Measurements from ENCODE around the gene GALNT16.

DNA sequence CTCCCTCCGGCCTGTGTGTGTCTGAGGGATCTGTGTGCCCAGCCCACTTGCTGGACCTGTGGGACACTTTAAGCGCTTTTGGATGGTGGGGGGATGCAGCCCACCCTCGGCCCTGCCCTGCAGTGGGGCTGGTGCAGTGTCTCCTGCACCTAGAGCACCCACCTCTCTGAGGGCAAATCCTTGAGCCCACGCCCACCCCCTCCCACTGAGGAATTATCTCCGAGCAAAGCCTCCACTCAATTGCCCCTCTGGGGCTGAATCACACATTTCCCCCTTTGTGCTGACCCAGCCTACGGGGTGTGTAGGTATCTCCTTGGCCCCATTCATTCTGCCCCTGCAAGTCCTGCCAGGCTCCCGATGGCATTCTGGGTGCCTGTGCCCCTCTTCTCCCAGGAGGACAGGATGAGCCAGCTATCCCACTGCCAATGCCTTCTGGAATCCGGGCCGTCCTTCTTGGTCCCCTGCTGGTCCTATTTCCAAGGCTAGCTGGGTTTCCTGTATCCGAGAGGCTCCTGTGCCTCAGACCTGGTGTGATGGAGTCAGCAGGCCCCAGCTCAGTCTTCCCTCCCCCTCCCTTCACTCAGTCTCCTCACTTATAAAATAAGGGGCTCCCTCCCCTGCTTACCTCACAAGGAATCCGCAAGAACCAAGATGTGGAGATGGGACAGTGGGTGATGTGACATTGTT lies 89.3 kb downstream of the GALNT16 start:
- TF ChIP-seq, protein P1, sequence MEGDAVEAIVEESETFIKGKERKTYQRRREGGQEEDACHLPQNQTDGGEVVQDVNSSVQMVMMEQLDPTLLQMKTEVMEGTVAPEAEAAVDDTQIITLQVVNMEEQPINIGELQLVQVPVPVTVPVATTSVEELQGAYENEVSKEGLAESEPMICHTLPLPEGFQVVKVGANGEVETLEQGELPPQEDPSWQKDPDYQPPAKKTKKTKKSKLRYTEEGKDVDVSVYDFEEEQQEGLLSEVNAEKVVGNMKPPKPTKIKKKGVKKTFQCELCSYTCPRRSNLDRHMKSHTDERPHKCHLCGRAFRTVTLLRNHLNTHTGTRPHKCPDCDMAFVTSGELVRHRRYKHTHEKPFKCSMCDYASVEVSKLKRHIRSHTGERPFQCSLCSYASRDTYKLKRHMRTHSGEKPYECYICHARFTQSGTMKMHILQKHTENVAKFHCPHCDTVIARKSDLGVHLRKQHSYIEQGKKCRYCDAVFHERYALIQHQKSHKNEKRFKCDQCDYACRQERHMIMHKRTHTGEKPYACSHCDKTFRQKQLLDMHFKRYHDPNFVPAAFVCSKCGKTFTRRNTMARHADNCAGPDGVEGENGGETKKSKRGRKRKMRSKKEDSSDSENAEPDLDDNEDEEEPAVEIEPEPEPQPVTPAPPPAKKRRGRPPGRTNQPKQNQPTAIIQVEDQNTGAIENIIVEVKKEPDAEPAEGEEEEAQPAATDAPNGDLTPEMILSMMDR (IDR thresholded peaks at IDR 0.05; ENCODE audit: low read depth, low read length), result no peak
- TF ChIP-seq, protein P2, sequence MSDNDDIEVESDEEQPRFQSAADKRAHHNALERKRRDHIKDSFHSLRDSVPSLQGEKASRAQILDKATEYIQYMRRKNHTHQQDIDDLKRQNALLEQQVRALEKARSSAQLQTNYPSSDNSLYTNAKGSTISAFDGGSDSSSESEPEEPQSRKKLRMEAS (IDR thresholded peaks at IDR 0.05; ENCODE audit: low read depth, low read length), result no peak
- TF ChIP-seq POLR2A (IDR thresholded peaks at IDR 0.05; ENCODE audit: extremely low read depth, insufficient read length), result no peak

Measured in NB4 (cell line).